ENCODE measurements around the gene PCGF3. TPM values are rescaled to one million over a fixed set of nuclear protein-coding genes. Genes with fewer than 3 reads are reported as not detected.

The PCGF3 gene
- total RNA-seq, 1 donor from 2014 or later = 58.5 TPM

- TF ChIP-seq CTCF (IDR thresholded peaks at IDR 0.05; ENCODE audit: insufficient read depth, low read length, poor library complexity, severe bottlenecking) = no peak
- H3K4me3 ChIP-seq (ENCODE audit: low read depth, low read length) = no peak overlapping the region
- H3K27me3 ChIP-seq (ENCODE audit: control insufficient read depth, insufficient read depth, low read length) = no peaks in the 10 kb centered on the region
- peaks cover 2% of the 10 kb centered on the region for H3K36me3 ChIP-seq (ENCODE audit: control insufficient read depth, insufficient read depth, low read length)
- no peak for DNase-seq (ENCODE audit: low read depth)
These were observed 12.1 kb downstream of the PCGF3 start for GRCh38 chr4:717601-718320.

- Histone ChIP-seq H3K36me3 (ENCODE audit: control insufficient read depth, insufficient read depth, low read length) (peaks cover 2% of the 10 kb centered on the region), H3K27me3 (ENCODE audit: control insufficient read depth, insufficient read depth, low read length) (no peaks in the 10 kb centered on the region), H3K4me3 (ENCODE audit: low read depth, low read length) (no peak overlapping the region)
- no peak for TF ChIP-seq CTCF (IDR thresholded peaks at IDR 0.05; ENCODE audit: insufficient read depth, low read length, poor library complexity, severe bottlenecking)
- no peak for DNase-seq (ENCODE audit: low read depth)
These were observed 12.8 kb downstream of the PCGF3 start for GRCh38 chr4:718460-718859.

GRCh38 chr4:720111-720860 lies 14.7 kb downstream of the PCGF3 start:
- no peak for DNase-seq (ENCODE audit: low read depth)
- Histone ChIP-seq H3K36me3 (ENCODE audit: control insufficient read depth, insufficient read depth, low read length) (peaks cover 2% of the 10 kb centered on the region), H3K27me3 (ENCODE audit: control insufficient read depth, insufficient read depth, low read length) (no peaks in the 10 kb centered on the region), H3K4me3 (ENCODE audit: low read depth, low read length) (no peak overlapping the region)
- no peak for TF ChIP-seq CTCF (IDR thresholded peaks at IDR 0.05; ENCODE audit: insufficient read depth, low read length, poor library complexity, severe bottlenecking)

GRCh38 chr4:721261-722168 lies 15.9 kb downstream of the PCGF3 start:
- DNase-seq (ENCODE audit: low read depth) = no peak
- Histone ChIP-seq H3K27me3 (ENCODE audit: control insufficient read depth, insufficient read depth, low read length) (no peaks in the 10 kb centered on the region), H3K4me3 (ENCODE audit: low read depth, low read length) (no peak overlapping the region), H3K36me3 (ENCODE audit: control insufficient read depth, insufficient read depth, low read length) (peaks cover 2% of the 10 kb centered on the region)
- no peak for TF ChIP-seq CTCF (IDR thresholded peaks at IDR 0.05; ENCODE audit: insufficient read depth, low read length, poor library complexity, severe bottlenecking)

- H3K27me3 ChIP-seq (ENCODE audit: control insufficient read depth, insufficient read depth, low read length) = no peaks in the 10 kb centered on the region
- TF ChIP-seq CTCF (IDR thresholded peaks at IDR 0.05; ENCODE audit: insufficient read depth, low read length, poor library complexity, severe bottlenecking) = no peak
- H3K4me3 ChIP-seq (ENCODE audit: low read depth, low read length) = no peak overlapping the region
- peaks cover 2% of the 10 kb centered on the region for H3K36me3 ChIP-seq (ENCODE audit: control insufficient read depth, insufficient read depth, low read length)
- DNase-seq (ENCODE audit: low read depth) = no peak
These were observed 16.6 kb downstream of the PCGF3 start for GRCh38 chr4:722169-722725.

Data from kidney epithelial cell (primary cell).